HFFc6 (cell line): ENCODE results near the gene OR2M4. TPM values are rescaled to one million over a fixed set of nuclear protein-coding genes. Genes with fewer than 3 reads are reported as not detected.

Source experiments
- DNase-seq: peaks from one replicate; pipeline ENCODE4 v3.0.0-alpha.2; 2018
- H3K27ac Mint-ChIP-seq: 2 replicates; pipeline ENCODE4 v1.8.0; 2020; ENCODE audit warnings: mild to moderate bottlenecking, mixed read lengths
- H3K27me3 Mint-ChIP-seq: 2 replicates; pipeline ENCODE4 v1.8.0; 2021; ENCODE audit warnings: mild to moderate bottlenecking, moderate library complexity, mixed read lengths; ENCODE audit not compliant: insufficient read depth
- H3K36me3 Mint-ChIP-seq: 2 replicates; pipeline ENCODE4 v1.8.0; 2021; ENCODE audit warnings: low read depth, mixed read lengths
- H3K4me1 Mint-ChIP-seq: 2 replicates; pipeline ENCODE4 v1.8.0; 2020; ENCODE audit warnings: low read depth, mixed read lengths
- H3K4me3 Mint-ChIP-seq: 2 replicates; pipeline ENCODE4 v1.8.0; 2020; ENCODE audit warnings: mild to moderate bottlenecking, moderate library complexity, mixed read lengths
- H3K9me3 Mint-ChIP-seq: 2 replicates; pipeline ENCODE4 v1.8.0; 2020; ENCODE audit warnings: mild to moderate bottlenecking, mixed read lengths
- total RNA-seq, 6 experiments: library from RNA; stranded (reverse); fragmentation: NEBNext Ultra II Directional; extraction: Animal tissue kit (Norgen Biotek cat#: 25700); gene quantifications; 2 replicates in 1 of 6; 3 replicates in 5 of 6; pipeline ENCODE4 v1.2.3, GENCODE V29; 2021
- TF ChIP-seq, protein P1 (sequence below): fragments of 200-600 bp; sonication (generic); IDR thresholded peaks from 2 replicates; pipeline ENCODE4 v1.5.0; 2021; ENCODE audit warnings: antibody characterized with exemption, mild to moderate bottlenecking

OR2M4 gene
- total RNA-seq, 6 experiments from 2014 or later: 0.05 to 0.09 (median 0.07) TPM; not detected in 3

DNA sequence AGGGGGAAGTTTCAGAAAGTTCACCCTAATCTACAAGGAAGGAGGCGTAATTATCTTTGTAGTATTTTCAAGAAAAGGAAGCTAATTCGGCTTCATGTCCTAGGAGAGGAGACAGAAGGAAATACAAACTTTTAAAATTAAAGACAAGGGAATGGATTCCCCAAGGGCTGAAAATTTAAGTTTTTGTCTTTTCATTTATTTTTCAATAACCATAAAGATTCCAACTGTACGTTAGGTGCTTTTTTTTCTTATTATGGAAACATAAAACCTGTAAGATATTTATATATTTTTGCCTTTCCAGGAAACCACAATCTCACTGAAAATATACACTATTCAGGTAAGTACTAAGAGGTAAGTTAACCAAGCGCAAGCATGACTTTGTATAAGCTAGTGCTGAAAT lies 34.3 kb upstream of the OR2M4 start, which contains the start of gene OR2M3:
Gene OR2M3, plus strand, starts transcription at position 301 of the 400 bp plus-strand sequence. CDS start 5,803 bp downstream, outside the sequence.
- Mint-ChIP-seq H3K4me3 (no peak within 1 kb of the TSS), H3K27me3 (no peaks in the 10 kb centered on the region; the same call in 1 of the 2 replicates), H3K4me1 (no peaks in the 10 kb centered on the region), H3K9me3 (peaks cover 35% of the 10 kb centered on the region), H3K36me3 (no peaks in the 10 kb centered on the region; the same call in 1 of the 2 replicates), H3K27ac (no peak within 1 kb of the TSS)
- TF ChIP-seq, protein P1, sequence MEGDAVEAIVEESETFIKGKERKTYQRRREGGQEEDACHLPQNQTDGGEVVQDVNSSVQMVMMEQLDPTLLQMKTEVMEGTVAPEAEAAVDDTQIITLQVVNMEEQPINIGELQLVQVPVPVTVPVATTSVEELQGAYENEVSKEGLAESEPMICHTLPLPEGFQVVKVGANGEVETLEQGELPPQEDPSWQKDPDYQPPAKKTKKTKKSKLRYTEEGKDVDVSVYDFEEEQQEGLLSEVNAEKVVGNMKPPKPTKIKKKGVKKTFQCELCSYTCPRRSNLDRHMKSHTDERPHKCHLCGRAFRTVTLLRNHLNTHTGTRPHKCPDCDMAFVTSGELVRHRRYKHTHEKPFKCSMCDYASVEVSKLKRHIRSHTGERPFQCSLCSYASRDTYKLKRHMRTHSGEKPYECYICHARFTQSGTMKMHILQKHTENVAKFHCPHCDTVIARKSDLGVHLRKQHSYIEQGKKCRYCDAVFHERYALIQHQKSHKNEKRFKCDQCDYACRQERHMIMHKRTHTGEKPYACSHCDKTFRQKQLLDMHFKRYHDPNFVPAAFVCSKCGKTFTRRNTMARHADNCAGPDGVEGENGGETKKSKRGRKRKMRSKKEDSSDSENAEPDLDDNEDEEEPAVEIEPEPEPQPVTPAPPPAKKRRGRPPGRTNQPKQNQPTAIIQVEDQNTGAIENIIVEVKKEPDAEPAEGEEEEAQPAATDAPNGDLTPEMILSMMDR: no peak
- DNase-seq: no peak

DNA sequence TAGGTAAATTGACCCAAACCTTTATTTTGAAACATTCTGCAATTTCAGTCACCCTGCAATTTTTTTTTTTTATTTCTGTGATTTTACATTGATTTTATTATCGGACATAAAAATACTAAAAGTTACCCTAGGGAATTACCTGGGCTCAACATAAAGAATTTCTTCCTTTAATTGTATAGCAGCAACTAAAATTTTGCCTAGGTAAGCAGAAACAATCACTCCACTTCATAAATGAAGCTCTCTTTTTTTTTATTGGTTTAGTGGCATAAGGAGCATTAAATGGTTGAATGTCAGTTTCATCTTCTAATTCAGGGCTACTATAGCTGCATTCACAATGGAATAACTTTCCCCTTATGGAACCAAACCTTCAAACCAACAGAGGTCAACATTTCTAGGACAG lies 15.3 kb upstream of the OR2M4 start:
- TF ChIP-seq, protein P1: no peak
- H3K36me3 Mint-ChIP-seq: no peaks in the 10 kb centered on the region
- DNase-seq: no peak
- no peaks in the 10 kb centered on the region for H3K27me3 Mint-ChIP-seq
- peaks cover 44% of the 10 kb centered on the region for H3K9me3 Mint-ChIP-seq
- H3K27ac Mint-ChIP-seq: no peak overlapping the region
- H3K4me1 Mint-ChIP-seq: no peaks in the 10 kb centered on the region
- no peak overlapping the region for H3K4me3 Mint-ChIP-seq

DNA sequence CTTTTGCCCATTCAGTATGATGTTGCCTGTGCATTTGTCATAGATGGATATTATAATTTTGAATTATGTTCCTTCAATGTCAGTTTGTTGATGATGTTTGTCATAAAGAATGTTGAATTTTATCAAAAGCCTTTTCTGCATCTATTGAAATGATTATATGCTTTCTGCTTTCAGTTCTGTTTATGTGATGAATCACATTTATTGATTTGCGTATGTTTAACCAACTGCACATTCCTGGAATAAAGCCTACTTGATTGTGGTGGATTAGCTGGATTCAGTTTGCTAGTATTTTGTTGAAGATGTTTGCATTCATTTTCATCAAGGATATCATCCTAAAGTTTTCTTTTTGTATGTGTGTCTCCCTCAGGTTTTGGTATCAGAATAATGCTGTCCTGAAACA lies 5.7 kb upstream of the OR2M4 start:
- peaks cover 10% of the 10 kb centered on the region for H3K36me3 Mint-ChIP-seq
- no peaks in the 10 kb centered on the region for H3K27me3 Mint-ChIP-seq
- no peak overlapping the region for H3K27ac Mint-ChIP-seq
- no peaks in the 10 kb centered on the region for H3K4me1 Mint-ChIP-seq
- TF ChIP-seq, protein P1: no peak
- no peak for DNase-seq
- H3K4me3 Mint-ChIP-seq: no peak overlapping the region
- peaks cover 38% of the 10 kb centered on the region for H3K9me3 Mint-ChIP-seq

DNA sequence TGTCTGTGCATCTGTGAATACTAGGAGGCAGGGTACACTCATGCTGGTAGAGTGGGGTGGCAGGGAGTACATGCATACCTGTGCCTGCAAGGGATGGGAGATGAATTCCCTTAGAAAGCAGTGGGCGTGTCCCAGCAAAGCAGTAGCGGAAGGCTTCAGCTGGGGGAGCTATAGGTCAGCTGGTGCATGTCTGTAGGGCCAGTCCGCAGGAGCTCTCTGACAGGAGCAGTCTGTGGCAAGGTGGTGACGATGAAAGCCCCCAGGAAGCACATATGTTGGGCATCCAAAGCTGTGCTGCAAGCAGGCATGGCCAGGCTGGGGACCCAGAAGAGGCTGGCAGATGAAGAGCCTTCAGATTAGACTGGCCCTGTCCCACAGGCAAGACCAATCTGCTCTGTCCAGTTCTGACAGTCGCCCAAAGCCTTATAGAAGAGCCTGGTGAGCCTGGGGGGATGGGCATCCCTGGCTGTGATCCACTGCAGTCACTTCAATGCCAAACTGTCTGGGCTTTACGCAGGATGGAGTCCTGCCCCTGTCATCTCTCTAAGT lies 1.8 kb upstream of the OR2M4 start:
- H3K36me3 Mint-ChIP-seq: peaks cover 10% of the 10 kb centered on the region
- DNase-seq: no peak
- H3K4me1 Mint-ChIP-seq: no peaks in the 10 kb centered on the region
- no peak overlapping the region for H3K27ac Mint-ChIP-seq
- peaks cover 47% of the 10 kb centered on the region for H3K9me3 Mint-ChIP-seq
- H3K27me3 Mint-ChIP-seq: no peaks in the 10 kb centered on the region
- TF ChIP-seq, protein P1: no peak
- H3K4me3 Mint-ChIP-seq: no peak overlapping the region

DNA sequence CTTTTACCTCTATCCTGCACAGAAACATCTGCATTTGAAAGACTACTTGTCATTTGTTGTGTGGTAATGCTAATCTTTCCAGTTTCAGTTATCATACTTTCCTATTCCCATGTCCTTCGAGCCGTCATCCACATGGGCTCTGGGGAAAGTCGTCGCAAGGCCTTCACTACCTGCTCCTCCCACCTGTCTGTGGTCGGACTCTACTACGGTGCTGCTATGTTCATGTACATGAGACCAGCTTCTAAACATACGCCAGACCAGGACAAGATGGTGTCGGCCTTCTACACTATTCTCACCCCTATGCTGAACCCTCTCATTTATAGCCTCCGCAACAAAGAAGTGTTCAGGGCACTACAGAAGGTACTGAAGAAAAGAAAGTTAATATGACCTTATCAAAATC lies 8.3 kb downstream of the OR2M4 start:
- H3K4me3 Mint-ChIP-seq: no peak overlapping the region
- H3K9me3 Mint-ChIP-seq: peaks cover 23% of the 10 kb centered on the region
- TF ChIP-seq, protein P1: no peak
- peaks cover 2% of the 10 kb centered on the region for H3K27me3 Mint-ChIP-seq
- H3K4me1 Mint-ChIP-seq: no peaks in the 10 kb centered on the region
- no peak for DNase-seq
- H3K27ac Mint-ChIP-seq: no peak overlapping the region
- H3K36me3 Mint-ChIP-seq: no peaks in the 10 kb centered on the region
